ENCODE results near the gene PRAMEF1. TPM values are rescaled to one million over a fixed set of nuclear protein-coding genes. Genes with fewer than 3 reads are reported as not detected.
"Not testable (repeated sequence)": the region's sequence is repeated elsewhere in the genome, so short reads cannot be mapped to it uniquely, and the experiment has no call there.

Gene PRAMEF1
- polyA plus RNA-seq, 3 donors from 2014 or later, result not detected

- no peaks in the 10 kb centered on the region for H3K9me3 Mint-ChIP-seq
- no peaks in the 10 kb centered on the region for H3K36me3 Mint-ChIP-seq
- H3K27ac Mint-ChIP-seq, result no peak overlapping the region
- no peaks in the 10 kb centered on the region for H3K4me1 Mint-ChIP-seq
- peaks cover 9 to 12% (median 10%) of the 10 kb centered on the region in 3 donors for H3K27me3 Mint-ChIP-seq (ENCODE audit: low read depth in 3 of 3)
- H3K4me3 Mint-ChIP-seq, result no peak overlapping the region
- no peak for DNase-seq
Observed at GRCh38 chr1:12764016-12764415, 27.2 kb upstream of the PRAMEF1 start.

- DNase-seq, result no peak
- no peak overlapping the region for H3K27ac Mint-ChIP-seq
- H3K4me3 Mint-ChIP-seq, result no peak overlapping the region
- H3K4me1 Mint-ChIP-seq, result no peaks in the 10 kb centered on the region
- H3K36me3 Mint-ChIP-seq, result no peaks in the 10 kb centered on the region
- no peaks in the 10 kb centered on the region for H3K9me3 Mint-ChIP-seq
- H3K27me3 Mint-ChIP-seq (ENCODE audit: low read depth in 3 of 3), result peaks cover 3 to 11% (median 9%) of the 10 kb centered on the region in 3 donors
Observed at GRCh38 chr1:12769031-12769430, 22.2 kb upstream of the PRAMEF1 start.

GRCh38 chr1:12769976-12770505 is 21.2 kb upstream of the PRAMEF1 start:
- no peaks in the 10 kb centered on the region for H3K4me1 Mint-ChIP-seq
- no peaks in the 10 kb centered on the region for H3K36me3 Mint-ChIP-seq
- H3K27ac Mint-ChIP-seq, result no peak overlapping the region
- DNase-seq, result no peak
- no peaks in the 10 kb centered on the region for H3K9me3 Mint-ChIP-seq
- peaks cover 3 to 9% (median 9%) of the 10 kb centered on the region in 3 donors for H3K27me3 Mint-ChIP-seq (ENCODE audit: low read depth in 3 of 3)
- H3K4me3 Mint-ChIP-seq, result no peak overlapping the region

GRCh38 chr1:12770620-12771019 is 20.6 kb upstream of the PRAMEF1 start:
- no peaks in the 10 kb centered on the region for H3K9me3 Mint-ChIP-seq
- DNase-seq, result no peak
- no peaks in the 10 kb centered on the region for H3K36me3 Mint-ChIP-seq
- no peak overlapping the region for H3K4me3 Mint-ChIP-seq
- H3K27me3 Mint-ChIP-seq (ENCODE audit: low read depth in 3 of 3), result peaks cover 3 to 9% (median 6%) of the 10 kb centered on the region in 3 donors
- no peak overlapping the region for H3K27ac Mint-ChIP-seq
- H3K4me1 Mint-ChIP-seq, result no peaks in the 10 kb centered on the region

GRCh38 chr1:12771186-12771585 is 20.0 kb upstream of the PRAMEF1 start:
- H3K9me3 Mint-ChIP-seq, result no peaks in the 10 kb centered on the region
- DNase-seq, result no peak
- H3K4me3 Mint-ChIP-seq, result no peak overlapping the region
- no peaks in the 10 kb centered on the region for H3K4me1 Mint-ChIP-seq
- no peaks in the 10 kb centered on the region for H3K36me3 Mint-ChIP-seq
- peaks cover 3 to 11% (median 3%) of the 10 kb centered on the region in 3 donors for H3K27me3 Mint-ChIP-seq (ENCODE audit: low read depth in 3 of 3)
- H3K27ac Mint-ChIP-seq, result no peak overlapping the region

GRCh38 chr1:12772520-12772919 is 18.7 kb upstream of the PRAMEF1 start:
- no peak overlapping the region for H3K27ac Mint-ChIP-seq
- peaks cover 3 to 13% (median 4%) of the 10 kb centered on the region in 3 donors for H3K27me3 Mint-ChIP-seq (ENCODE audit: low read depth in 3 of 3)
- H3K4me3 Mint-ChIP-seq, result no peak overlapping the region
- no peaks in the 10 kb centered on the region for H3K9me3 Mint-ChIP-seq
- no peaks in the 10 kb centered on the region for H3K36me3 Mint-ChIP-seq
- DNase-seq, result no peak
- H3K4me1 Mint-ChIP-seq, result no peaks in the 10 kb centered on the region

- Mint-ChIP-seq H3K9me3 (no peaks in the 10 kb centered on the region), H3K4me3 (no peak within 1 kb of the TSS), H3K27me3 (ENCODE audit: low read depth in 3 of 3) (peaks cover 3 to 8% (median 5%) of the 10 kb centered on the region in 3 donors), H3K4me1 (no peaks in the 10 kb centered on the region), H3K36me3 (no peaks in the 10 kb centered on the region), H3K27ac (no peak within 1 kb of the TSS)
- DNase-seq, result no peak
Observed at GRCh38 chr1:12773438-12773837, 17.8 kb upstream of the PRAMEF1 start, which contains the start of gene PRAMEF12. Gene PRAMEF12 (plus strand): TSS chr1:12773738. CDS start chr1:12774868, 1,130 bp downstream.

- no peaks in the 10 kb centered on the region for H3K36me3 Mint-ChIP-seq
- no peaks in the 10 kb centered on the region for H3K4me1 Mint-ChIP-seq
- no peak for DNase-seq
- no peak overlapping the region for H3K27ac Mint-ChIP-seq
- no peaks in the 10 kb centered on the region for H3K9me3 Mint-ChIP-seq
- no peak overlapping the region for H3K4me3 Mint-ChIP-seq
- peaks cover 2 to 8% (median 2%) of the 10 kb centered on the region in 3 donors for H3K27me3 Mint-ChIP-seq (ENCODE audit: low read depth in 3 of 3)
Observed at GRCh38 chr1:12774801-12775345, 16.3 kb upstream of the PRAMEF1 start.

GRCh38 chr1:12775443-12775842 is 15.8 kb upstream of the PRAMEF1 start:
- no peak overlapping the region for H3K4me3 Mint-ChIP-seq
- no peaks in the 10 kb centered on the region for H3K9me3 Mint-ChIP-seq
- no peak for DNase-seq
- no peaks in the 10 kb centered on the region for H3K36me3 Mint-ChIP-seq
- peaks cover 2 to 6% (median 2%) of the 10 kb centered on the region in 3 donors for H3K27me3 Mint-ChIP-seq (ENCODE audit: low read depth in 3 of 3)
- H3K27ac Mint-ChIP-seq, result no peak overlapping the region
- no peaks in the 10 kb centered on the region for H3K4me1 Mint-ChIP-seq

GRCh38 chr1:12776801-12777557 is 14.2 kb upstream of the PRAMEF1 start:
- DNase-seq, result no peak
- Mint-ChIP-seq H3K36me3 (no peaks in the 10 kb centered on the region), H3K4me3 (no peak overlapping the region), H3K4me1 (no peaks in the 10 kb centered on the region), H3K27me3 (ENCODE audit: low read depth in 3 of 3) (peaks cover 0 to 4% (median 2%) of the 10 kb centered on the region in 3 donors), H3K27ac (no peak overlapping the region), H3K9me3 (no peaks in the 10 kb centered on the region)

GRCh38 chr1:12778061-12778460 is 13.1 kb upstream of the PRAMEF1 start:
- no peak for DNase-seq
- H3K4me1 Mint-ChIP-seq, result no peaks in the 10 kb centered on the region
- no peak overlapping the region for H3K4me3 Mint-ChIP-seq
- no peak overlapping the region for H3K27ac Mint-ChIP-seq
- peaks cover 0 to 4% (median 2%) of the 10 kb centered on the region in 3 donors for H3K27me3 Mint-ChIP-seq (ENCODE audit: low read depth in 3 of 3)
- peaks cover 0 to under 1% (median under 1%) of the 10 kb centered on the region in 6 donors for H3K9me3 Mint-ChIP-seq
- no peaks in the 10 kb centered on the region for H3K36me3 Mint-ChIP-seq

GRCh38 chr1:12778907-12779306 is 12.3 kb upstream of the PRAMEF1 start:
- peaks cover 0 to 5% (median 0%) of the 10 kb centered on the region in 3 donors for H3K36me3 Mint-ChIP-seq
- H3K27ac Mint-ChIP-seq, result no peak overlapping the region
- H3K27me3 Mint-ChIP-seq (ENCODE audit: low read depth in 3 of 3), result peaks cover 0 to 4% (median 2%) of the 10 kb centered on the region in 3 donors
- DNase-seq, result no peak
- H3K9me3 Mint-ChIP-seq, result peaks cover 2 to 9% (median 6%) of the 10 kb centered on the region in 6 donors
- H3K4me1 Mint-ChIP-seq, result no peaks in the 10 kb centered on the region
- H3K4me3 Mint-ChIP-seq, result no peak overlapping the region

- H3K4me1 Mint-ChIP-seq; H3K4me3 Mint-ChIP-seq; H3K27ac Mint-ChIP-seq; DNase-seq; H3K27me3 Mint-ChIP-seq (ENCODE audit: low read depth in 3 of 3): not testable (repeated sequence)
- H3K36me3 Mint-ChIP-seq, result peaks cover 0 to 11% (median 0%) of the 10 kb centered on the region in 3 donors
- peaks cover 10 to 29% (median 23%) of the 10 kb centered on the region in 6 donors for H3K9me3 Mint-ChIP-seq
Observed at GRCh38 chr1:12781488-12781887, 9.7 kb upstream of the PRAMEF1 start.

- not testable (repeated sequence) for H3K4me3 Mint-ChIP-seq
Observed at GRCh38 chr1:12783783-12784182, 7.4 kb upstream of the PRAMEF1 start.

More at GRCh38 chr1:12783783-12784182, 7.4 kb upstream of the PRAMEF1 start:
- not testable (repeated sequence) for H3K27ac Mint-ChIP-seq; H3K4me1 Mint-ChIP-seq; DNase-seq; H3K27me3 Mint-ChIP-seq (ENCODE audit: low read depth in 3 of 3)
- H3K9me3 Mint-ChIP-seq, result peaks cover 10 to 30% (median 24%) of the 10 kb centered on the region in 6 donors
- peaks cover 0 to 11% (median 0%) of the 10 kb centered on the region in 3 donors for H3K36me3 Mint-ChIP-seq
